ENCODE measurements around the gene MPI.

Gene MPI

DNA sequence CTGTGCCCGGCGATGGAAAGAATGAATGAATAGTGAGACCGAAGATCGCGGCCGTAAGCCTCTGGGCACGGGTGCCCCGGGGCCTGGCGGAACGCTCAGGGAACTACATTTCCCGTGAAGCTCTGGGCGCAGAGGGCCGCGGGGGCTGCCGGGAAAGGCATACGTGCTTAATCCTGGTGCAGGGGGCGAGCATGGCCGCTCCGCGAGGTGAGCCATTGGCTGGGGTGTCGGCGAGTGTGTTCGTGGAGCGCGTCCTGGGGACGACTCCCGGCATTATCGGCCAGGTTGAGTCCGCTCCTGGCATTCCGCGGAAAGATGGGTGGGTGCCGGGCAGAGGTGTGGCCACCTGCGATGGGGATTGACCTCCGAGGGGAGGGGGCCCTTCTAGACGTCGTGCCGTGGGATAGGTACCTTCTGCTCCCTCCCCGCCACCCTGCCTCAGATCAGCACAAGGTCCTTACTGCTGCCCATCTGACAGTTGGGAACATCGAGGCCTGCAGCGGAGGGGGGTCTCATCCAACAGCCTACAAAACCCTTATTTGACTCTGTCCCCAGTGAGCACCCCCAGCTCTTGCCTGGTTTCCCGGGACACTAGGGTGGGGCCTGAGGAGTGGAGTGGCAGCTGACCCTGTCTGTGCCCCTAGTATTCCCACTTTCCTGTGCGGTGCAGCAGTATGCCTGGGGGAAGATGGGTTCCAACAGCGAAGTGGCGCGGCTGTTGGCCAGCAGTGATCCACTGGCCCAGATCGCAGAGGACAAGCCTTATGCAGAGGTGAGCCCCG is at the start of gene MPI:
Gene MPI (plus strand): TSS at position 160 of the 782 bp plus-strand sequence. CDS start 32 bp downstream, at position 192.
- peak; percentile 61 for DNase-seq

DNA sequence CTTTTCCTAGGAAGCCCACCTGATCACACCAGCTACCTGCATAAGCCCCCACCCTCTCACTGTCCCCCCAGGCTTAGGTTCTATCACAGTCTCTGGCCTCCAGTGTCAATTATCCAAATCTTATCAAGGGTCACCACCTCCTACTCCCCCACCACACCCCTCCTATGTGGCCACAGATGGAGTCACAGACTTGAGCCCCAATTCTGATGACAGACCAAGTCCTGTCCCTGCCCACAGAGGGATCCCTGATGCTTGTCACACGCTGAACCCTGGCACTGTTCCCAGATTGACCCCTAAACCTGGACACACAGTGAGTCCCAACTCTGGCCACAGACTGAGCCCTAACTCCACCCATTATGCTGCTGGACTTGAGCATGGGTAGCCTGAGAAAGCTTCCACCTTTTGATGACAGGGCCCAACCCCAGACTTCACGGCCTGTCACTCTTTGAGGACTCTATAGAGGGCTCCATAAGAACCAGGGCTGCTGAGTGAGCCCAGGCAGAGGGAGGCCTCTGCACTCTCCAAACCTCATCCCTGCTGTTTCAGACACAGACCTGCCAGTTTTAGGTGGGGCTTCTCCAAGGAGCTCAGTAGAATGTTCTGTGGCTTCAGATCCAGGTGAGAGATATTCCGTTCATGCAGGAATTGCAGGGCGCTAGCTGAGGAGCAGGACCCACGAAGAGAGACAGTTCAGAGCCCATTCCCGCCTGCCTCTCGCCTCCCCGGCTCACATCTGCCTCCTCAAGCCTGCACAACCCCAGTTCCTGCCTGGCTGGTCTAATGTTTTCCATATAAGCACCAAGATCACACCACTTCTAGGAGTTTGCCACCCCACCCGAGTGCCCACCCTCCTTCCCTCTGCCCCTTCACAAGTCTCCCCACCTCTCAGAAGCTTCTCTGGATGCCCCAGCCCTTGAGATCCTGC is 48.7 kb upstream of the MPI start:
- DNase-seq, result no peak

GRCh38 chr15:74841891-74842373 is 47.9 kb upstream of the MPI start:
- DNase-seq, result no peak

GRCh38 chr15:74842581-74843444 is 47.0 kb upstream of the MPI start, which contains the start of gene ULK3:
TSS of gene ULK3 (minus strand) at chr15:74843156. CDS start at chr15:74843105, 51 bp downstream.
- DNase-seq, result peak; percentile 30

GRCh38 chr15:74843445-74843828 is 46.4 kb upstream of the MPI start:
- no peak for DNase-seq

DNA sequence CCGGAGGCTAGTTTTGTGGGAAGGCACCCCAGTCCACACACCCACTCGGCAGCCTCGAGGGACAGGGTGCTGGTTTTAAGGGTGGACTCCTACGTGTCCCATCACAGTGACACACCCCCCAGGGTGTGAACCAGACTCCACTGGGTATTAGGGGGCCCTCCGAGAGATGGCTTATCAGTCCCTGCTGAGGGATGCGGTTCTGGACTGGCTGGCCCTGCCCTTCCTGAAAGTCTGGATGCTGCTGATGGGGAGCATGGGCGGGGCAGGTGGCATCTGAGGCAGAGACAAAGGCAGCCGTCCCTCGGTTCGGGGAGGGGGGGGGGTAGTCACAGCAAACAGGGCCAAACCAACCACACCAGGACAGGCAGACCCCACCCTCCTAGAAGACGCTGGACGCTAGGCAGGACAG is 45.9 kb upstream of the MPI start:
- DNase-seq, result no peak

DNA sequence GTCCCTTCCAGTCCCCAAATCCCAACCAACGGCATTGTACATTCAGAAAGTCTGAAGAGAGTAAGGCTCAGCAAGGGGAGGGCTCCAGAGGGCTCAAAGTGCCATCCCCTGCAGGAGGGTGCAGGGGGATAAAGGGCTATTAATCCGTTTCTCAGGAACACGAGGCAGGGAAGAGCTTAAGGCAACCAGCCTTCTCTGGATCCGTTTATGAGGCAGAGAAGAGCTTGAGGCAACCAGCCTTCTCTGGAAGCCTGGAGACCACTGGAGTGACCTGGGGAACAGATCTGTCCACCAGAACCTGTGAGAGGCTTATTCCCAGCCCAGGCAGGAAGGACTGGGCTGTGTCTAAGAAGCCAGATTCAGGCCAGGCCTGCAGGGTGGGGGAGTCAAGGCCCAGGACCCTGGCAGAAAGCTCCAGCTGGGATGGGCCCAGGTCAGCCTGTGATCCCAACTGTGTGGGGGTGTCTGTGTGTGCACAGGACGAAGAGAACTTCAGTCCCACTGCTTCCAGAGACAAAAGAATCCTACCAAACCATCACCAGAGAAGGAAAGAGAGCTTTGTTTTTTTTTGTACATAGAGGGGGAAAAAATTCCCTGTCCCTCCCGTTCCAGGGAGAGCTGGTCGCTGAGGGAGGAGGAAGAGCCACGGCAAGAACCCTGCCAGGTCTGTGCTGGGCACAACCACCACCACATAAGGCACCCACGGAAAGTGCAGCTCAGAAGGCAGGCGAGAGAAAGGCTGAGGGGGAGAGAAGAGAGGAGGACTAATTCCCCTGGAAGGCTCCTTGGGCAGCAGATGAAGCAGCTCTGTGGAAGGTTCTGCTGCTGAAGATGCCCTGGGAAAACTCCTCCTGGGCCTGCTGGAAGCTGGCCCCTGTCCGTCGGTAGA is 45.3 kb upstream of the MPI start:
- DNase-seq, result no peak

- DNase-seq, result no peak
Measured at GRCh38 chr15:74845208-74845568, 44.7 kb upstream of the MPI start.

GRCh38 chr15:74845581-74845980 is 44.3 kb upstream of the MPI start:
- DNase-seq, result no peak

- DNase-seq, result no peak
Measured at GRCh38 chr15:74847432-74847831, 42.4 kb upstream of the MPI start.

DNA sequence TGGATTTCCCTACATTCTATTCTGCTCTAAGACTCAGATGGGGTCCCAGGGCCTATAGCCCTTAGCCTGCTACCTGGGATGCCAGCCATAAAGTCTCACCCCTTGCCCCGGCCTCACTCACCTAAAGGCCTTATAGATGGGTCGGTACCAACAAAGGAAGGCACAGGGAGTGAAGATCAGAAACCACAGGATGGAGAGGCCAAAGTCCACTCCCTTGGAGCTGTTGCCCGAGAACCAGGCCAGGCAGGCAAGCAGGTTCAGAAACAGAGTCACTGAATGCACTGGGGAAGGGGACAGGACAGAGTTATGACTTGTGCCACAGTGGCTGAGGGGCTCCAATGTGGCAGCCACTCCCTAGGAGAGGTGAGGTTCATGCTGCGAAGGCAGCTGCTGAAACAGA is 39.4 kb upstream of the MPI start:
- DNase-seq, result no peak

- DNase-seq, result no peak
Measured at GRCh38 chr15:74851960-74852359, 37.9 kb upstream of the MPI start.

GRCh38 chr15:74854453-74855022 is 35.3 kb upstream of the MPI start:
- no peak for DNase-seq

DNA sequence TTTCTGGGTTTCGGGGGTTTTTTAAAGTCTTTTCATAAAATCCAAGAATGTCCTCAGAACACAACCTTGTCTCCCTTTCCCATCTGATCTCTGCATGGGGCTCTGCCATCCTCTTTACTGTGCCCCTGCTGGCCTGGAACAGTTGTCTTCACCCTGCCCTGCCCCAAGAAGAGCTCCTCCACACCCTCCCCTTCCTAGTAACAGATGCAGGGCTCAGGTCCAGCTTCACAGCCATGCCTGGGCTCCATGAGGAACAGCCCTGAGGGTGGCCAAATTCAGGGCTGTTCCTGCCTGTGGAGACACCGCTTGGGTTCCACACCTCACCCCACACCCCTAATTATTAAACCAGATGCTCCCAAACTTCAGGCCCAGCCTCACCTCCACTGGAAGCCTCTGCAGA is 34.0 kb upstream of the MPI start:
- DNase-seq, result no peak

DNA sequence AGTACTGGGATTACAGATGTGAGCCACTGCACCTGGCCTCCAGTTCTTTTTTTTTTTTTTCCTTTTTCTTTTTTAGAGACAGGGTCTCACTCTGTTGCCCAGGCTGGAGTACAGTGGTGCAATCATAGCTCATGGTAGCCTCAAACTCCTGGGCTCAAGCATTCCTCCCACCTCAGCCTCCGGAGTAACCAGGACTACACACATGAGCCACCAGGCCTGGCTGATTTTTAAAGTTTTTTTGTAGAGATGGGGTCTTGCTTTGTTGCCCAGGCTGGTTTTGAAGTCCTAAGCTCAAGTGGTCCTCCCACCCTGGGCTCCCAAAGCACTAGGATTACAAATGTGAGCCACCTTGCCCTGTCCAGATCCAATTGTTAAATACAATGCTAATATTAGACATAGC is 33.3 kb upstream of the MPI start:
- DNase-seq, result no peak

DNA sequence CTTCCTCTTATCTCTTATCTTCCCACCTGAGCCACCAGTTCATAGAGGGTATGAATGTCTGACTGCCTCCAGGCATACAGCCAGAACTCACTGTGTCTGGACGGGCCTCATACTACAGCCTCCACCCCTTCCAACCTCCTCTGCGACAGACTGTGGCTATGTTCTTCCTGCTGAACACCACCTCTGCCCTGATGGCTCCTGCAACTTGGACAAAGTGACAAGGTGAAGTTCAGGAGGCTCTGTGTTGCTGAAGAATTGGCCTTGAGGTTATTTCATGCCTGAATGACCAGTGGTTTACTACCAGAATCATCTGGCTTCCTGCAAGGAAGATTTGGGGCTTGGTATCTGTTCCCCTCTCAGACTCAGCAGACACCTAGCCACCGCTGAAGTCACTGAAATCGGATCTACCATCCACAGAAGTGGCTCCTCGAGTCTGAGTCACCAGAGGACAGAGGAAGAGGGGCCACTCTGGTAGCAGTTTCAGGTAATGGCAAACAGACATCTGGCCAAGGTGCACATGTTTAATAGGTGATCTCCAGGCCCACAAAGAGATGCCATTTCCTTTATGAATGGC is 32.7 kb upstream of the MPI start:
- DNase-seq, result no peak

DNA sequence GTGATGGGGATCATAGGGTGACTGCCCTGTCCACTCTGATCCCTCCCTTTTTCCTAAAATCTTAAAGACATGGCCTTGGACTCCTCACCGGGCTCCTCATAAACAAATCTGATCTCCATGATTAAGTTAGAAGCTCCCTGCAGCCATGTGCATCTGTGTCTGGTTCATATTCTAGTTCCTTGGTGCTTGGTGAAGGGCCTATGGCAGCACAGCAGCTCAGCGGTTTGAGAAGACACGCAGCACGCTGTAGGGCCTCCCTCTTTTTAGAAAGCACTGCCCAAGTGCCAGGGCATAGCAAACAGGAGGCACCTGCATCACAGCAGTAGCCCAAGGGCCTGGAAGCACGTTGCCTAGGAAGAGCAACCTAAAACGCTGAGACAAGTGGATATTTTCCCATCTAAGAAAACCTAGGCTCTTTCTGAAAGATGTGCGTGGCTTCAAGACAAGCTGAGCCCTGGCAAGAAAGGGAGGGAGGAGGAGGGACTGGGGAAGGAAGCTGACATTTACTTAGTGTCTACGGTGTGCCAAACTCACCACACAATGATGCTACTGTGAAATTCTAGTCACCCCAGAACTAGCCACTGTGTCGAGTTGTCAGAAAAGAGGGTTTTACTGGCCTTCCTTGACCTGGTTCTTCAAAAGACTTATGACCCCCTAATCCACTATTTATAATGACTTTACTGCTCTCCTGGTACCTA is 32.0 kb upstream of the MPI start:
- no peak for DNase-seq

DNA sequence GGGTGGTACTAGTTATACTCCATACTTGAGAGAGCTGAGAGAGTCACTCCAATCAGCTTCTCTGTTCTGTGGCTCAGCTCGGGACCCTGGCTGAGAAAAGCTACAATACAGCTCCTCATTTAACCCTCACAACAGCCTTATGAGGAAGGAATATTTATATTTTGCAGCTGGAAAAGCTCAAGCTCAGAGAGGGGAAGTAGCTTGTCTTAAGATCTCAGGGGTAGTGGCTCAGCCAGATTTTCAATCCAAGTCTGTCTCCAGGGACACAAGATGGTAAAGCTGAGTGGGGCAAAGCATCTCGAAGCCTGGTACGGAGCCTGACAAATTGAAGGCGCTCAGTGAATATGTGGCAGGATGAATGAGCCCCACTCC is 31.5 kb upstream of the MPI start:
- DNase-seq, result no peak

DNA sequence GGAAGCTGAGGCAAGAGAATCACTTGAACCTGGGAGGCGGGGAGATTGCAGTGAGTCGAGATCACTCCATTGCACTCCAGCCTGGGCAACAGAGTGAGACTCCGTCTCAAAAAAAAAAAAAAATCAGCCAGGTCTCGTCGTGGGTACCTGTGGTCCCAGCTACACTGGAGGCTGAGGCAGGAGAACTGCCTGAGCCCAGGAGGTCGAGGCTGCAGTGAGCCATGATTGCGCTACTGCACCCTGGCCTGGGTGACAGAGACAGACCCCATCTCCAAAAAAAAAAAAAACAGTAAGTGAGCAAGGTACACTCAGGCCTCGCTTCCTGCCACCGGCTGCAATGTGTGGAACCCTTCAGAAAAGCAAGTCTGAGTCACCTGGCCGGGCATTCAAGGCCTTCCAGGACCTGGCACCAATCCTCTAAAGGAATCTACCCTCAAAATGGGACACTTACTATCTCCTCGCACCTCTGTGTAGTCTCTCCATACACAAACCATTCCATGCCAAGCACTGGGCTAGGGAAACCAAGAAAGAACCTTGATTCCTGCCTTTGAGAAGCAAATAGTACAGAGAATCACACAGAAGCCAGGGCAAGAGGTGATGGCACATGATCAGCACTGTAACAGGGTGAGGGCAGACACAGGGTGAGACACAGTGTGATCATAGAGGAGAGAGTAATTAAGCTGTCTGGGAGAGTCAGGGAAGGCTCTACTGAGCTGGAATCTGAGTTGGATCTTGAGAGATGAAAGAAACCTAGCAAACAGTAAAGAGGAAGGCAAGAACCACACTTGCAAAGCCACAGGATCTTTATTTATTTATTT is 26.4 kb upstream of the MPI start:
- no peak for DNase-seq

- no peak for DNase-seq
Measured at GRCh38 chr15:74864296-74864695, 25.5 kb upstream of the MPI start.
